Neural cell (in vitro differentiated cells): ENCODE results near the gene PPIL4. TPM values are rescaled to one million over a fixed set of nuclear protein-coding genes. Genes with fewer than 3 reads are reported as not detected.

ENCODE experiments used
- H2AFZ ChIP-seq: fragments of 200-600, 300-800 bp; sonication (generic), shearing (Covaris generic); 2 replicates; pipeline ENCODE4 v1.6.0; 2014; ENCODE audit warnings: low read depth, mild to moderate bottlenecking, antibody characterized with exemption, low read length, moderate library complexity
- H3F3A ChIP-seq: fragments of 200-600 bp; shearing (Covaris generic); 2 replicates; pipeline ENCODE4 v1.6.1; 2016; ENCODE audit warnings: mild to moderate bottlenecking, moderate library complexity, mixed read lengths, antibody characterized with exemption, low read length; ENCODE audit not compliant: insufficient read depth, poor library complexity, severe bottlenecking
- H3K27ac ChIP-seq: fragments of 200-600, 300-800 bp; sonication (generic), shearing (Covaris generic); 2 replicates; pipeline ENCODE4 v1.5.1; 2014; ENCODE audit warnings: mild to moderate bottlenecking, low read length, moderate library complexity
- H3K27me3 ChIP-seq: fragments of 300-800, 200-600 bp; sonication (generic), shearing (Covaris generic); 2 replicates; pipeline ENCODE4 v1.6.0; 2014; ENCODE audit warnings: mild to moderate bottlenecking, low read depth, low read length, moderate library complexity; ENCODE audit not compliant: insufficient read depth
- H3K36me3 ChIP-seq: fragments of 300-800, 200-600 bp; sonication (generic), shearing (Covaris generic); 2 replicates; pipeline ENCODE4 v1.5.1; 2014; ENCODE audit warnings: mild to moderate bottlenecking, antibody characterized with exemption, low read length, moderate library complexity; ENCODE audit not compliant: insufficient read depth
- H3K4me2 ChIP-seq: fragments of 300-800, 200-600 bp; sonication (generic), shearing (Covaris generic); 2 replicates; pipeline ENCODE4 v1.6.0; 2014; ENCODE audit warnings: mild to moderate bottlenecking, low read length
- H3K4me3 ChIP-seq: fragments of 300-800, 200-600 bp; sonication (generic), shearing (Covaris generic); 2 replicates; pipeline ENCODE4 v1.5.1; 2014; ENCODE audit warnings: mild to moderate bottlenecking, low read length, moderate library complexity
- H3K79me2 ChIP-seq: fragments of 200-600 bp; shearing (Covaris generic); replicated peaks from 2 replicates; pipeline ENCODE4 v1.6.0; 2014; ENCODE audit warnings: mild to moderate bottlenecking, low read length, moderate library complexity; ENCODE audit not compliant: insufficient read depth
- H3K9ac ChIP-seq: fragments of 300-800, 200-600 bp; sonication (generic), shearing (Covaris generic); 2 replicates; pipeline ENCODE4 v1.6.1; 2016; ENCODE audit warnings: mild to moderate bottlenecking, low read length, mixed read lengths
- H3K9me2 ChIP-seq: fragments of 200-600 bp; shearing (Covaris generic); 2 replicates; pipeline ENCODE4 v1.6.1; 2016; ENCODE audit warnings: mild to moderate bottlenecking, low read length, mixed read lengths; ENCODE audit not compliant: insufficient read depth
- H3K9me3 ChIP-seq: fragments of 200-600, 300-800 bp; sonication (generic), shearing (Covaris generic); 2 replicates; pipeline ENCODE4 v1.6.1; 2016; ENCODE audit warnings: mild to moderate bottlenecking, mixed run types, low read length, moderate library complexity, mixed read lengths
- H4K20me1 ChIP-seq: fragments of 200-600 bp; shearing (Covaris generic); 2 replicates; pipeline ENCODE4 v1.6.1; 2016; ENCODE audit warnings: mild to moderate bottlenecking, mixed run types; ENCODE audit not compliant: insufficient read depth
- CTCF ChIP-seq: fragments of 450-650 bp; IDR thresholded peaks from 2 replicates; pipeline ENCODE4 v1.5.1; 2014; ENCODE audit warnings: antibody characterized with exemption, mild to moderate bottlenecking, moderate library complexity; ENCODE audit not compliant: poor library complexity, severe bottlenecking
- EP300 ChIP-seq: fragments of 450-650 bp; conservative IDR thresholded peaks from 2 replicates; pipeline ENCODE4 v1.6.1; 2014; ENCODE audit warnings: antibody characterized with exemption, mild to moderate bottlenecking, moderate library complexity; ENCODE audit not compliant: poor library complexity, severe bottlenecking
- EZH2 ChIP-seq: fragments of 200-600, 300-800 bp; shearing (Covaris generic), sonication (generic); IDR thresholded peaks from 2 replicates; pipeline ENCODE4 v1.6.1; 2014; ENCODE audit warnings: antibody characterized with exemption, low read length, borderline replicate concordance, mild to moderate bottlenecking; ENCODE audit not compliant: insufficient read depth, poor library complexity, severe bottlenecking
- MXI1 ChIP-seq: fragments of 450-650 bp; conservative IDR thresholded peaks from 2 replicates; pipeline ENCODE4 v1.6.1; 2014; ENCODE audit warnings: antibody characterized with exemption, mild to moderate bottlenecking; ENCODE audit not compliant: poor library complexity, severe bottlenecking
- POLR2AphosphoS5 ChIP-seq: IDR thresholded peaks from 2 replicates; pipeline ENCODE4 v1.6.1; 2012
- RAD21 ChIP-seq: fragments of 450-650 bp; conservative IDR thresholded peaks from 2 replicates; pipeline ENCODE4 v1.6.1; 2014; ENCODE audit warnings: antibody characterized with exemption, mild to moderate bottlenecking, moderate library complexity
- REST ChIP-seq: IDR thresholded peaks from 2 replicates; pipeline ENCODE4 v1.6.1; 2012; ENCODE audit warnings: borderline replicate concordance
- SMC3 ChIP-seq: fragments of 450-650 bp; conservative IDR thresholded peaks from 2 replicates; pipeline ENCODE4 v1.6.1; 2014; ENCODE audit warnings: antibody characterized with exemption, mild to moderate bottlenecking, moderate library complexity; ENCODE audit not compliant: poor library complexity
- TAF1 ChIP-seq: IDR thresholded peaks from 2 replicates; pipeline ENCODE4 v1.6.1; 2012; ENCODE audit warnings: low read depth
- polyA plus RNA-seq: library from polyadenylated mRNA; depleted of rRNA; stranded (reverse); fragments of >200 nt; gene quantifications from 2 replicates; pipeline ENCODE4 v1.2.3, GENCODE V29; 2014

The PPIL4 gene
- polyA plus RNA-seq, 1 donor from 2014 or later, result 57.2 TPM

GRCh38 chr6:149473080-149474052, 72.5 kb downstream of the PPIL4 start:
- Histone ChIP-seq H3K9me2 (no peaks in the 10 kb centered on the region), H2AFZ (no peak overlapping the region), H3K27me3 (no peaks in the 10 kb centered on the region), H3K4me3 (no peak overlapping the region), H3K27ac (no peak overlapping the region), H3F3A (no peaks in the 10 kb centered on the region), H3K9ac (no peak overlapping the region), H4K20me1 (no peaks in the 10 kb centered on the region), H3K4me2 (no peak overlapping the region), H3K9me3 (no peaks in the 10 kb centered on the region), H3K79me2 (no peaks in the 10 kb centered on the region), H3K36me3 (no peaks in the 10 kb centered on the region)
- no peak for TF ChIP-seq SMC3
- no peak for TF ChIP-seq EP300
- no peak for TF ChIP-seq POLR2AphosphoS5
- TF ChIP-seq RAD21, result no peak
- no peak for TF ChIP-seq EZH2
- no peak for TF ChIP-seq TAF1
- TF ChIP-seq MXI1, result no peak
- TF ChIP-seq CTCF, result no peak
- no peak for TF ChIP-seq REST

GRCh38 chr6:149472241-149472640, 73.6 kb downstream of the PPIL4 start:
- no peak for TF ChIP-seq REST
- no peak for TF ChIP-seq MXI1
- Histone ChIP-seq H3K79me2 (no peaks in the 10 kb centered on the region), H3K9me3 (no peaks in the 10 kb centered on the region), H3K27me3 (no peaks in the 10 kb centered on the region), H4K20me1 (no peaks in the 10 kb centered on the region), H3K4me2 (no peak overlapping the region), H2AFZ (no peak overlapping the region), H3F3A (no peaks in the 10 kb centered on the region), H3K4me3 (no peak overlapping the region), H3K9me2 (no peaks in the 10 kb centered on the region), H3K27ac (no peak overlapping the region), H3K9ac (no peak overlapping the region), H3K36me3 (no peaks in the 10 kb centered on the region)
